Choroid plexus epithelial cell (primary cell): ENCODE data around the gene COL18A1.

Experiments used
- DNase-seq: peaks from one replicate; pipeline ENCODE4 v3.0.0-alpha.2; 2010; ENCODE audit warnings: low read depth
- H3K4me3 ChIP-seq: 2 replicates; pipeline ENCODE4 v1.5.1; 2011; ENCODE audit warnings: low read depth, mild to moderate bottlenecking, control low read depth, low read length, moderate library complexity
- CTCF ChIP-seq: conservative IDR thresholded peaks from 2 replicates; pipeline ENCODE4 v1.5.1; 2011; ENCODE audit warnings: low read depth, mild to moderate bottlenecking, control low read depth, inconsistent platforms, low read length, moderate library complexity

Gene COL18A1

GRCh38 chr21:45448283-45448809 lies 43.4 kb downstream of the COL18A1 start:
- no peak for DNase-seq
- TF ChIP-seq CTCF = no peak
- no peak overlapping the region for H3K4me3 ChIP-seq

GRCh38 chr21:45448810-45449657 lies 44.1 kb downstream of the COL18A1 start:
- H3K4me3 ChIP-seq = no peak overlapping the region
- no peak for DNase-seq
- no peak for TF ChIP-seq CTCF

GRCh38 chr21:45449658-45450422 lies 44.9 kb downstream of the COL18A1 start:
- DNase-seq = no peak
- no peak overlapping the region for H3K4me3 ChIP-seq
- no peak for TF ChIP-seq CTCF

- no peak for DNase-seq
- H3K4me3 ChIP-seq = no peak overlapping the region
- TF ChIP-seq CTCF = no peak
These were observed 45.6 kb downstream of the COL18A1 start for GRCh38 chr21:45450423-45451090.

GRCh38 chr21:45451091-45451740 lies 46.3 kb downstream of the COL18A1 start:
- no peak for TF ChIP-seq CTCF
- H3K4me3 ChIP-seq = no peak overlapping the region
- DNase-seq = no peak

GRCh38 chr21:45451771-45452182 lies 46.8 kb downstream of the COL18A1 start:
- no peak overlapping the region for H3K4me3 ChIP-seq
- DNase-seq = no peak
- TF ChIP-seq CTCF = no peak
